ENCODE measurements around the gene SIK1.

The SIK1 gene

DNA sequence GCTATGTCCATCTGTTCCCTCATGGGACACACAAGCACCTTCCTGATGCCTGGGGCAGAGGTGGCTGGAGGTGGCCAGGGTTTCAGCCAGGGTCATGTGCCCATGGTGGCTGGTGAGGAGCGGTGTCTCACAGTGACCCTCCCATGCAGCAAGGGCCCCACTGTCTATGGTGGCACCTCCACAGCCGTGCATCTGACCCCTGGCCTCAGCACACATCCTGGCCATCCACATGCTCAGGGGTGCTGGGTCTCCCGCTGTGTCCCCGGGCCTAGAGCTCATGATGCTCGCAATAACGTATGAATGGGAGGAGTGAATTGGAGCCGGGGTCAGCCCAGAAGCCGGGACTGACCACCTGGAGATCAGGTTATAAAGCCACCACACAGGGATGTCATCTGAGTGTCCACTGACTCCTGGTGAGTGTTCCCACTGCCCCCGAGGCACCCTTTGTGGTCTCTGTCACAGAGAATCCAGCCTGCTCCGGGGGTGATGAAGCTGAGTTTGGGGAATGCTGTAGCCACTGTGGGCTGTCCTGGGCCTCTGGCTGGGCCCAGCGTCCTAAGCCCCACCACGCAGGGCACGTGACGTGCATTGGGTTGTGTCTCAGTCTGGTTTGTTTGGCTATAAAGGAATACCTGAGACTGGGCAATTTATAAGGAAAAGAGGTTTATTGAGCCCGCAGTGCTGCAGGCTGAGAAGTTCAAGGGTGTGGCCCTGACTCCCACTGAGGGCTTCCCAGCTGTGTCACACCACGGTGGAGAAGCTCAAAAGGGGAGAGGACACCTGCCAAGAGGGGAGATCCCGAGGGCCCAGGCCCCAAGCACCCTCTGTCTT is 51.7 kb downstream of the SIK1 start:
- H3K4me1 ChIP-seq (ENCODE audit: control insufficient read depth, insufficient read depth, low read length), result no peaks in the 10 kb centered on the region
- ChIA-PET CTCF (no interaction called here), POLR2A (no interaction called here)

DNA sequence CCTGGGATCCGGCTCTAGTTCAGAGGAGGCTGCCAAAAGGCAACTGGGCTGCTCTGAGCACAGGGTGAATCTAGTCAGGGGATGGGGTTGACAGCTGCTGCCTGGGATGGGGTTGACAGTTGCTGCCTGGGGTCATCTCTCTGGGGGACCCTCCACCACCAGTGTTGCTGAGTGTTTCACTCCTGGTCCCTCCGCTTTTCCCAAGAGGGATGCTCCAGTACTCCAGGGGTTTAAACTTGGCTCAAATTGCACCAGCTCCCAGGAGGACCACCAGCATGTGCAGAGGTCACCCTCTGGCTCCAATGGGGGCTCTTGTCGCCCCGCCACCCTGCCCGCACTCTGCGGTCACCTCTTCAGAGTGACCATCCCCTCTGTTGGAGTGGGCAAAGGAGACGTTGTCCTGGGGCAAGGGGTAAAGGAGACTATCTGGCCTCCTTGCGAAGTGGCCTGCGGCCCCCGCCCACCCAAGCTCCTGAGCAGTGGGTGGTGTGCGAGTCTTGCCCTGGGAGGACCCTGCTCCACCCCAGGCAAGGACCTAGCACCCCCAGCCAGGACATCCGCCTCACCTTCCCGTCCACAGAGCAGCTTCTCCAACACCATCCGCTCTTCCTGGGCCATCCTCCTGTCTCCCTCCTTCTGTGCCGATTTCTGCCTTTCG is 52.6 kb downstream of the SIK1 start:
- ChIA-PET CTCF (interaction anchor here (0.5 kb wide), 1 partner anchor 23 kb away, joined by 3 read pairs; no protein-coding TSS in a partner anchor), POLR2A (no interaction called here)
- Histone ChIP-seq H3K4me1 (ENCODE audit: control insufficient read depth, insufficient read depth, low read length) (no peaks in the 10 kb centered on the region; the same call in 1 of the 2 replicates), H3K9me3 (ENCODE audit: control insufficient read depth, insufficient read depth, low read depth, low read length) (no peaks in the 10 kb centered on the region), H3K36me3 (ENCODE audit: control insufficient read depth in 2 of 2, insufficient read depth in 1 of 2, low read length in 2 of 2) (no peaks in the 10 kb centered on the region), H3K27ac (ENCODE audit: extremely low read depth, low read depth, low read length) (no peak overlapping the region), H3K4me3 (ENCODE audit: low read depth, low read length) (no peak overlapping the region)
- TF ChIP-seq, protein P1, sequence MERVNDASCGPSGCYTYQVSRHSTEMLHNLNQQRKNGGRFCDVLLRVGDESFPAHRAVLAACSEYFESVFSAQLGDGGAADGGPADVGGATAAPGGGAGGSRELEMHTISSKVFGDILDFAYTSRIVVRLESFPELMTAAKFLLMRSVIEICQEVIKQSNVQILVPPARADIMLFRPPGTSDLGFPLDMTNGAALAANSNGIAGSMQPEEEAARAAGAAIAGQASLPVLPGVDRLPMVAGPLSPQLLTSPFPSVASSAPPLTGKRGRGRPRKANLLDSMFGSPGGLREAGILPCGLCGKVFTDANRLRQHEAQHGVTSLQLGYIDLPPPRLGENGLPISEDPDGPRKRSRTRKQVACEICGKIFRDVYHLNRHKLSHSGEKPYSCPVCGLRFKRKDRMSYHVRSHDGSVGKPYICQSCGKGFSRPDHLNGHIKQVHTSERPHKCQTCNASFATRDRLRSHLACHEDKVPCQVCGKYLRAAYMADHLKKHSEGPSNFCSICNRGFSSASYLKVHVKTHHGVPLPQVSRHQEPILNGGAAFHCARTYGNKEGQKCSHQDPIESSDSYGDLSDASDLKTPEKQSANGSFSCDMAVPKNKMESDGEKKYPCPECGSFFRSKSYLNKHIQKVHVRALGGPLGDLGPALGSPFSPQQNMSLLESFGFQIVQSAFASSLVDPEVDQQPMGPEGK (tag by site-specific recombination; IDR thresholded peaks at IDR 0.05), result no peak

More for the DNA sequence above, 51.7 kb downstream of the SIK1 start:
- H3K36me3 ChIP-seq (ENCODE audit: control insufficient read depth in 2 of 2, insufficient read depth in 1 of 2, low read length in 2 of 2), result no peaks in the 10 kb centered on the region
- H3K27ac ChIP-seq (ENCODE audit: extremely low read depth, low read depth, low read length), result no peak overlapping the region
- no peak overlapping the region for H3K4me3 ChIP-seq (ENCODE audit: low read depth, low read length)
- no peak for TF ChIP-seq ZNF311 (tag by site-specific recombination; IDR thresholded peaks at IDR 0.05; ENCODE audit: borderline replicate concordance)
- TF ChIP-seq ZIC2 (tag by site-specific recombination; IDR thresholded peaks at IDR 0.05), result peak; percentile 40; the same call in 1 of the 2 replicates
- H3K9me3 ChIP-seq (ENCODE audit: control insufficient read depth, insufficient read depth, low read depth, low read length), result no peaks in the 10 kb centered on the region

DNA sequence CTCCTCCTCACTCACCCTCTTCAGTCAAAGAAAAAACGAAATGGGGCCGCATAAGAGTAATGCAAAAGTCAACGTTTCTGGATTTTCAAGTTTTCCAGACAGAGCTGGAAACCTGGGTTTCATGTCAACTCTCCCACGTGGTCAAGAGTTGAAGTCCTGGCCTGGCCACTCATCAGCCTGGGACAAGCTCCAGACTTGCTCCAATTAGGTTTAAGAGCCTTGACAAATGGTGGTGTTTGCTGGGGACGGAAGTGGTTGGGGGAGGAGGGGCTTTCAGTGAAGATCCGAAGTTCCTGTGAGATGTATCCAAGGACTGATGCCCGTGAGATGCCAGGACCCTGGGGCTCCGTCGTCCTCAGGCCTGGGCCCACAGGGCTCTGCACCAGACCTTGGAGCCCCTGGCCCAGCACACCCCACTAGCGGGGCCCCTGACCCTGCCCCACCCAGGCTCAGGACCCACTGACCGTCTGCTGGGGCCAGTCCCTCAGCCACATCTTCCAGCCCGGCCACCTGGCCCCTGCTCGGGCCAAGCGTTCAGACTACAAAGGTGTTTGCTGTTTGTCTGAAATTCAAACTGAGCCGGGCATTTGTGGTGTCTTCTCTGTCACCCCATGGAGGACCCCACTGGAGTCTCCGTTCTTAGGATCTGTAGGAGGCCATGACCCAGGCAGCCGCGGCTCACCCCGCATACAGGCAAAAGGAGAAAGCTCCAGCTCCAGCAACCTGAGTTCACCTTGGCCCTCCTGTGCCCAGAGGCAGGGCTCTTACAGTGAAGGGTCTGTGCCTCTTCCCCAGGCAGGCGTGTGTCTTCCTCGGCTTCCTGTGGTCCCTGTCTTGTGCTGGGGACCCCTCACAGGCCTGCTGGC is 53.3 kb downstream of the SIK1 start:
- CTCF ChIA-PET, result interaction anchor here (0.5 kb wide), 1 partner anchor 22 kb away, joined by 3 read pairs; no protein-coding TSS in a partner anchor
- TF ChIP-seq ZBTB21 (tag by site-specific recombination; IDR thresholded peaks at IDR 0.05) (no peak), ZNF776 (tag by site-specific recombination; IDR thresholded peaks at IDR 0.05; ENCODE audit: borderline replicate concordance) (no peak)
- TF ChIP-seq, protein P2, sequence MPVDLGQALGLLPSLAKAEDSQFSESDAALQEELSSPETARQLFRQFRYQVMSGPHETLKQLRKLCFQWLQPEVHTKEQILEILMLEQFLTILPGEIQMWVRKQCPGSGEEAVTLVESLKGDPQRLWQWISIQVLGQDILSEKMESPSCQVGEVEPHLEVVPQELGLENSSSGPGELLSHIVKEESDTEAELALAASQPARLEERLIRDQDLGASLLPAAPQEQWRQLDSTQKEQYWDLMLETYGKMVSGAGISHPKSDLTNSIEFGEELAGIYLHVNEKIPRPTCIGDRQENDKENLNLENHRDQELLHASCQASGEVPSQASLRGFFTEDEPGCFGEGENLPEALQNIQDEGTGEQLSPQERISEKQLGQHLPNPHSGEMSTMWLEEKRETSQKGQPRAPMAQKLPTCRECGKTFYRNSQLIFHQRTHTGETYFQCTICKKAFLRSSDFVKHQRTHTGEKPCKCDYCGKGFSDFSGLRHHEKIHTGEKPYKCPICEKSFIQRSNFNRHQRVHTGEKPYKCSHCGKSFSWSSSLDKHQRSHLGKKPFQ (tag by site-specific recombination; IDR thresholded peaks at IDR 0.05), result no peak
- H3K4me1 ChIP-seq (ENCODE audit: control insufficient read depth, insufficient read depth, low read length), result no peaks in the 10 kb centered on the region; the same call in 1 of the 2 replicates
- no peak overlapping the region for H3K27ac ChIP-seq (ENCODE audit: extremely low read depth, low read depth, low read length)
- POLR2A ChIA-PET, result no interaction called here
- no peak overlapping the region for H3K4me3 ChIP-seq (ENCODE audit: low read depth, low read length)
- H3K36me3 ChIP-seq (ENCODE audit: control insufficient read depth in 2 of 2, insufficient read depth in 1 of 2, low read length in 2 of 2), result no peaks in the 10 kb centered on the region
- H3K9me3 ChIP-seq (ENCODE audit: control insufficient read depth, insufficient read depth, low read depth, low read length), result no peaks in the 10 kb centered on the region

DNA sequence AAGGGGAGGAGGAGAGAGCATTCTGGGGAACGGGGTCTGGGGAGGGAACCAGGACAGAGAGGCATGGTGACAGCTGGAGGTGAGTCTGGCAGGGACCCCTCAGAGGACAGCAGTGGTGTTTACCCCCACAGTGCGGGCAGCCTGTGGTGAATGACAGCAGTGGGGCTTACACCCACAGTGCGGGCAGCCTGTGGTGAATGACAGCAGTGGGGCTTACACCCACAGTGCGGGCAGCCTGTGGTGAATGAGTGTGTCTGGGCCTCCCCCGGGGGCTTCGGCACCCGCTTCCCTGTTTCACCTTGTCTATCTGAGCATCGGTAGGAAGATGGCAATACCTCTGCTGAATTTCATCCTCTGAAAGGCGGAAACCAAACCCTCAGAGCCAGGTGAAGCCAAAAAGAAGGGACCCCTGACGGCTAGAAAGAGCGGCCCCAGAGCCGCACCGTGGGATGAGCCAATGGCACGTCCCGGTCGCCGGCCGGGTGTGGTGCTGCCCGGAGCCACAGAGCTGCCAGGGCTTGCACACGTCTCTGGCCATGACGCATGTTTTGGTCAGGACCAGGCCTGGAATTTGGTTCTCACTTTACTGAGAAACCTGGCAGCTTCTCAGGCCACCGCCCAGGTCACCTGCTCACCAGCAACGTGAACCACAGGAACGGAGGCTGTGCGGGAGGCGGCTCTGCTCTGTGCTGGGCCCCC is 54.1 kb downstream of the SIK1 start:
- H3K36me3 ChIP-seq (ENCODE audit: control insufficient read depth in 2 of 2, insufficient read depth in 1 of 2, low read length in 2 of 2), result no peaks in the 10 kb centered on the region
- ChIA-PET CTCF (no interaction called here), POLR2A (no interaction called here)
- peak; percentile 80 for TF ChIP-seq ZIC2 (tag by site-specific recombination; IDR thresholded peaks at IDR 0.05)
- TF ChIP-seq, protein P3, sequence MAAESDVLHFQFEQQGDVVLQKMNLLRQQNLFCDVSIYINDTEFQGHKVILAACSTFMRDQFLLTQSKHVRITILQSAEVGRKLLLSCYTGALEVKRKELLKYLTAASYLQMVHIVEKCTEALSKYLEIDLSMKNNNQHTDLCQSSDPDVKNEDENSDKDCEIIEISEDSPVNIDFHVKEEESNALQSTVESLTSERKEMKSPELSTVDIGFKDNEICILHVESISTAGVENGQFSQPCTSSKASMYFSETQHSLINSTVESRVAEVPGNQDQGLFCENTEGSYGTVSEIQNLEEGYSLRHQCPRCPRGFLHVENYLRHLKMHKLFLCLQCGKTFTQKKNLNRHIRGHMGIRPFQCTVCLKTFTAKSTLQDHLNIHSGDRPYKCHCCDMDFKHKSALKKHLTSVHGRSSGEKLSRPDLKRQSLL (tag by site-specific recombination; IDR thresholded peaks at IDR 0.05), result no peak
- no peak overlapping the region for H3K4me3 ChIP-seq (ENCODE audit: low read depth, low read length)
- H3K4me1 ChIP-seq (ENCODE audit: control insufficient read depth, insufficient read depth, low read length), result no peaks in the 10 kb centered on the region; the same call in 1 of the 2 replicates
- no peak overlapping the region for H3K27ac ChIP-seq (ENCODE audit: extremely low read depth, low read depth, low read length)
- no peaks in the 10 kb centered on the region for H3K9me3 ChIP-seq (ENCODE audit: control insufficient read depth, insufficient read depth, low read depth, low read length)

Data from HEK293 (cell line).